ENCODE data around the gene SYCN. TPM values are rescaled to one million over a fixed set of nuclear protein-coding genes. Genes with fewer than 3 reads are reported as not detected.
"Not testable (repeated sequence)": the region's sequence is repeated elsewhere in the genome, so short reads cannot be mapped to it uniquely, and the experiment has no call there.

SYCN gene, protein sequence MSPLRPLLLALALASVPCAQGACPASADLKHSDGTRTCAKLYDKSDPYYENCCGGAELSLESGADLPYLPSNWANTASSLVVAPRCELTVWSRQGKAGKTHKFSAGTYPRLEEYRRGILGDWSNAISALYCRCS
- polyA plus RNA-seq (ENCODE audit: insufficient read length) = not detected

DNA sequence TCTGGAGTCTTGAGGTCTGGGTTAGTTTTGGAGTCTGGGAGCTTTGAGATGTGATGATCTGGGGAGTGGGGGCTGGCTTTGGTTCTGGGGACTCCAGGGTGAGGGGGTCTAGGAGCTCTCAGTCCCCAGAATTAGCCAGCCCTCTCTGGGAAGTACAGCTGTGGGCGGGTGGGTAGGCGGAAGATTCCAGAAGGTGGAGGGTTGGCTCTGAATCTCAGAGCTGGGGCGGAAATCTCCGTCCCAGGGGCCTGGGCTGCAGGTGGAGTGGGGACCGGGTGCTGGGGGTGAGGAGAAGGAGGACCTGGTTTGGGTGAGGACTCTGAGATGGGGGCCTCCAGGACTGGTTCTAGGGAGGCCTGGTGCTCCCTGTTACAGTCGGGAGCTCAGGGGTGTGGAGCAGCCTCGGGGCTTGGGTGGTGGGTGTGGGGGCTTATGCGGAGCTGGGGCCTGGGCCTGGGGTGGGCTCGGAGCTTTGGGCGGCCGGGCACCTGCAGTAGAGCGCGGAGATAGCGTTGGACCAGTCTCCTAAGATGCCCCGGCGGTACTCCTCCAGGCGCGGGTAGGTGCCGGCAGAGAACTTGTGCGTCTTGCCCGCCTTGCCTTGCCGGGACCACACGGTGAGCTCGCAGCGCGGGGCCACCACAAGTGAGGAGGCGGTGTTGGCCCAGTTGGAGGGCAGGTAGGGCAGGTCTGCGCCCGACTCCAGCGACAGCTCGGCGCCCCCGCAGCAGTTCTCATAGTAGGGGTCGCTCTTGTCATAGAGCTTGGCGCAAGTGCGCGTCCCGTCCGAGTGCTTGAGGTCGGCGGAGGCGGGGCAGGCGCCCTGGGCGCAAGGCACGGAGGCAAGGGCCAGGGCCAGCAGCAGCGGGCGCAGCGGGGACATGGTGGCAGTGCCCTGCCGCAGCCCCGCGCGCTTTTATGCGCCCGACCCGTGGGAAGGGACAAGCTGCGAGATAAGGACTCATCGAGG lies at the start of gene SYCN:
SYCN (minus strand) TSS at position 892 of the 970 bp plus-strand sequence; CDS start at position 883, 9 bp downstream.
- no peak for DNase-seq

DNA sequence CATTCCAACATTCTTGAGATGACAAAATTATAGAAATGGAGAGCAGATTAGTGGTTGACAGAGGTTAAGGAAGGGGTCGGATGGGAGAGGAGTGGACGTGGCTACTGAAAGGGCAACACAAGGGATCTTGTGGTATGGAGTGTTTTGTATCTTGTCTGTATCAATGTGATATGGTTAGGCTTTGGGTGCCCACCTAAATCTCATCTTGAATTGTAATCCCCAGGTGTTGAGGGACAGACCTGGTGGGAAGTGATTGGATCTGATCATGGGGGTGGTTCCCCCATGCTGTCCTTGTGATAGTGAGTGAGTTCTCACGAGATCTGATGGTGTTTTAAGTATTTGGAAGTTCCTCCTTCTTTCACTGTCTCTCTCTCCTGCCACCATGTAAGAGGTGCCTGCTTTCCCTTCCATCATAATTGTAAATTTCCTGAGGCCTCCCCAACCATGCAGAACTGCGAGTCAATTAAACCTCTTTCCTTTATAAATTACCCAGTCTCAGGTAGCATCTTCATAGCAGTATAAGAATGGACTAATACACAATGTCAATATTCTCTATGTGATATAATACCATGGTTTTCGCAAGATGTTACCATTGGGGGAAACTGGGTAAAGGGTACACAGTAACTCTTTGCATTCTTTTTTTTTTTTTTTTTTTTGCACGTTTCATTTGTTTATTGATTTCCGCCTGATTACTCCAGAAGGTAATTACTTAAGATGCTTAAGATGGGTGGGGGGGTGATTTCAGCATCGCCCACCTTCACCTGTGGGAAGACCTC lies 49.5 kb upstream of the SYCN start:
- no peak for DNase-seq

DNA sequence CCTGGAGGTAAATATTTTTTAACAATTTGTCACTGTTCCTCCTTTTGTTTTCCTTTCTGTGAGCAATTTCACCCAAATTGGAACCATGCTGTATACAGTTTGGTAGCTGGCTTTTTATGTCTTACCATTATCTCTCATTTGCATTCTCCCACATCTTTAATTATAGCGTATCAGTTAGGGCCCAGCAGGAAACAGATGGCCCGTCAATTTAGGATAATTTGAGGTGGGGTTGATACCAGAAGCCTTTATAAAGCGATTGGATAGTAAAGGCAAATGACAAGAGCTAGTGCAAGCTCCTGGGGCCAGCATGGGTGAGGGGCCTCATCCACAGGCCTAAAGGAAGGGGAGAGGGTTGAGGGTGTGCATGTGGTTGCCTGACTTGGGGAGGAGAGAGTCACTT lies 48.4 kb upstream of the SYCN start:
- DNase-seq = no peak

DNA sequence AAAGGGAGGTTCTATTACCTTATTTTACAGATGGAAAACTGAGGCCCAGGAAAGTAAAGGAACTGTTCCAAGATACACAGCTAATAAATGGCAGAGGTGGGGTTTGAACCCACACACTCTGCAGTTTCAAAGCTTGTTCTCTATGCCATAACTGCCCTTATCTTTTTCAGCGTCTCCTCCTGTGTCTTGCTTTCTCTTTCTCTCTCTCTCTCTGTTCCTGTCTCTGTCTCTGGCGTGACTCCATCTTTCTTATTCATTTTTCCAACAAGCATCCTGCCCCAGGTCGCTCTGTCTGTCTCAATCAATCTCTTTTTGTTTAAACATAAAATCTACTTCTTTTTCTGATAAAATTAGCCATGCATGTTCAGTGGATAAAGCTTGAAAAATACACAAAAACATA lies 47.8 kb upstream of the SYCN start:
- DNase-seq = no peak

DNA sequence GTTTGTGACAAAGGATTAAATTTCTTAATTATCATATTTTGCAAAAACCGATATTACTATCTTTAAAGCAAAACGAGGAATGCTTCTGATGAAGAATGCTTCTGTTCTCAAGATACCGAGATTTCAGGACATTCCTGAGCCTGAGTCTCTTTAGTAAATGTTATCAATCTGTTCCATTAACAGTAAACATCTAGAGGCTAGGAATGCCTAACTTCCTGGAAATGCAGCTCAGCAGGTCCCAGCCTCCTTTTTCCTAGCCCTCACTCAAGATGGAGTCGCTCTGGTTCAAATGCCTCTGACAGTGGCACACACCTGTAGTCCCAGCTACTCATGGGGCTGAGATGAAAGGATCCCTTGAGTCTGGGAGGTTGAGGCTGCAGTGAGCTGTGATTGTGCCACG lies 47.0 kb upstream of the SYCN start:
- no peak for DNase-seq

DNA sequence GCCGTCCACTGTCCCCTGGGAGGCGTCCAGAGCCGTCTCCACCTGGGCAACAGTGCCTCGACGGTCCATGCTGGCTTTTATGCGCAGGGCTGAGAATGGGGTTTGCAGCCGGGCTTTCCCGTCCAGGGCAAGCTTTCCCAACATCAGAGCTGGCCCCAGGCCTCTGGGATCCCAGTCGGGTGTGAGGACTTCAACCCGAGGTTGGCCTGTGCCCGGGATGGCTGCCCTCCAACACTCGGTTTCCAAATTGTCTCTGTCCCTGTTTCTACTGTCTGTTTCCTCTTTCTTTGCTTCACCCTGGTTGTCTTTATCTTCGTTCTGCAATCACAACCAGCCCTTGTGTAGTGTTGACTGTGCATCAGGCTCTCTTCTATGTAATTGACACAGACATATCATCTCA lies 44.7 kb upstream of the SYCN start, which contains the start of gene IFNL4:
IFNL4 (minus strand) TSS at position 51 of the 400 bp plus-strand sequence.
- no peak for DNase-seq

DNA sequence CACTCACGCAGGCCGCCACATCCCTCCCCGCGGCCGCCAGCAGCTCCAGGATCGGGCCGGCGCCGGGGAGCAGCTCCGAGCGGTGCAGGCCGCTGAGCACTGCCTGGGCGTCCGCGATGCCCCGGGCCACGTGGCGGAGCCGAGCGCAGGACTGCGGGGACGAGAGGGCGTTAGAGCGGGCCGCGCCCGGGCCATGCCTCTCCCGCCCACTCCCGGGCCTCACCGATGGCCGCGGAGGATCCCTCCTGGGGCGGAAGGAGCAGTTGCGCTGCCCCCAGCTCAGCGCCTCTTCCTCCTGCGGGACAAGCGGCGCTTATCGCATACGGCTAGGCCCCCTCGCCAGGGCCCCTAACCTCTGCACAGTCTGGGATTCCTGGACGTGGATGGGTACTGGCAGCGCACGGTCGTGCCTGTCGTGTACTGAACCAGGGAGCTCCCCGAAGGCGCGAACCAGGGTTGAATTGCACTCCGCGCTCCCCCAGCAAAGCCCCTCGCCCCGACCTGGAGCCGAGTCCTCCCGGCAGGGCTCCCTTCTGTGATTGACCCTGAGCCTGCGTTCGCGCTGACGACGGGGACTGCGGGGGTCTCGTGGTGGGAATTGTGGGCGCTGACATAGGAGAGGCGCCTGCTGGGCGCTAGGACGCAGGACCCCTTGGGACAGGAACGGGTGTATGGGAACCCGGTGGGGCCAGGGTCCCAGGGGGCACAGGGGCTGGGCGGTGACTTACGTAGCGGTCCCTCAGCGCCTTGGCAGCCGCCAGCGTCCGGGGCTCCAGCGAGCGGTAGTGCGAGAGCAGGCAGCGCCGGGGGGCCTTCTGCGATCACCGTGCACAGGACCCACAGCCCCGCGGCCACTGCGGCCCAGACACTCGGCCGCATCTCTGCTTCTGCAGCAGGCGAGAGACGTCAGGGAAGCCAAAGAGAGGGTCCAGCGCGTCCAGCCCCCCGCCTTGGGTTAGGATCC lies 43.9 kb upstream of the SYCN start:
- DNase-seq = no peak

DNA sequence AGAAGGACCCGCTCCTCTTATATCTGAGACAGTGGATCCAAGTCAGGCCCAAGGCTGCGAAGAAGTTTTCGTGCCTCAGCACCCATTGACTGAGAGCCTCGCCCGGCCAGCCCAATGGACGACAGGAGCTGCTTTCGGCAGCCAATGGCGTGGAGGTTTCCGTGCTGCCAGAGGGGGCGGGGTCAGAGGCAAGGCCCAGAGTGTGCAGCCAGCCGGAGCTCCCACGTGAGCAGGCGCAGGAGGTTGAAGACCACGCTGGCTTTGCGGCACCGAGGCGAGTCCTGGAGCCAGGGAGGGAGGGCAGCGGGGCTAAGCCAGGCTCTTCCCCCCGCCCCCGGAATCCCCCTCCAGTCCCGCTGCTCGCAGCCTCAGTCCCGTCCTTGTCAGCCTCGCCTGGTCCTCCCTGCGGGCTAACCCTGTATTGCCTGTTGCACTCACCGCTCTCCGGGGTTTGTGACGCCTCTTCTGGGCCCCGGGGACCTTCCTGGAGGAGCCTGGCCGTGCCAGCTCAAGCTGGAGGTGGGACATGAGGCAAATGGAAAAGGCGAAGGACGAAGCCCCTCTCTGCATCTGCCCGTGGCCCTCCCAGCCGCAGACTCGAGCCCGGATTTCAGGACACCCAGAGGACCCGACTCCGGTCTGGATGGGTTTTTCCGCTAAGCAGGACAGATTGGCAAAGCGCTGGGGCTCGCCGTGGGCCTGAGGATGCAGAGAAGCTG lies 43.0 kb upstream of the SYCN start:
- no peak for DNase-seq

DNA sequence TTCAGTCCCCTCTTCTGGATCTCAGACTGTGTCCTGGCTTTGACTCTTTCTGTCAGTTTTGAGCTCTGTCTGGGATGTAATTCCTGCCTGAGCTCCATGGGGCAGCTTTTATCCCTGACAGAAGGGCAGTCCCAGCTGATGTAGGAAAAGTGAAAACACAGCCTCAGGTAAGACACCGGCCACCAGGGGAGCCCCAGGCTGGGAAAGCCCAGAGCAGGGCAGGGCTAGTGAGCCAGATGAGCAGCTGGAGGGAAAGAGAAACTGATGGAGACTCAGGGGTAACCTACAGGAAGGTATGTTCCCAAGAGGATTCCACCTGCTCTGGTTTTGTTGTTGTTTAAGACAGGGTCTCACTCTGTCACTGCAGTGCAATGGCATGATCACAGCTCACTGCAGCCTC lies 41.1 kb upstream of the SYCN start:
- DNase-seq = not testable (repeated sequence)

DNA sequence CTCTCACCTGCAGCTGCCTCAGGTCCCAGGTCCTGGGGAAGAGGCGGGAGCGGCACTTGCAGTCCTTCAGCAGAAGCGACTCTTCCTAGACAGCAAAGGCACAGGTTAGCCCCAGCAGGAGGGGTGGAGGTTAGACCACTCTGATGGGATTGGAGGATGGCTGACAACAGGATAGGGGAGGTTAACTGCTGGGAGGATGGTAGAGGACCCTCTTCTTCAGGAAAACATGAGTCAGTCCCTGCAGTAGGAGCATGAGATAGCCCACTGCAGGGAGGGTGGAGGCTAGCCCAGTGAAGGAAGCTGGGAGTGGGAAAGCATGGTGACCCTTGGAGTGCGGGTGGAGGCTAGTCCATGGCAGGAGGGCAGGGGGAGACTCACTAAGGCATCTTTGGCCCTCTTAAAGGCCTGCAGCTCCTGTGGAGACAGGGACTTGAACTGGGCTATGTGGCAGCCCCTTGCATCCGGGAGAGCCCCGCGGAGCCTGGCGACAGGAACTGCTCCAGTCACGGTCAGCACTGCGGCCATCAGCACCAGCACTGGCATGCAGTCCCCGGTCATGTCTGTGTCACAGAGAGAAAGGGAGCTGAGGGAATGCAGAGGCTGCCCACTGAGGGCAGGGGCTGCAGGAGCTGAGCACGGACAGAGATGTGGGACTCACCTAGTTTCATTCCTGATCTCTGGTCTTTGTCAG lies 40.5 kb upstream of the SYCN start, which contains the start of gene IFNL3:
IFNL3 (minus strand) TSS at position 597 of the 691 bp plus-strand sequence; CDS start at position 558, 39 bp downstream.
- not testable (repeated sequence) for DNase-seq

DNA sequence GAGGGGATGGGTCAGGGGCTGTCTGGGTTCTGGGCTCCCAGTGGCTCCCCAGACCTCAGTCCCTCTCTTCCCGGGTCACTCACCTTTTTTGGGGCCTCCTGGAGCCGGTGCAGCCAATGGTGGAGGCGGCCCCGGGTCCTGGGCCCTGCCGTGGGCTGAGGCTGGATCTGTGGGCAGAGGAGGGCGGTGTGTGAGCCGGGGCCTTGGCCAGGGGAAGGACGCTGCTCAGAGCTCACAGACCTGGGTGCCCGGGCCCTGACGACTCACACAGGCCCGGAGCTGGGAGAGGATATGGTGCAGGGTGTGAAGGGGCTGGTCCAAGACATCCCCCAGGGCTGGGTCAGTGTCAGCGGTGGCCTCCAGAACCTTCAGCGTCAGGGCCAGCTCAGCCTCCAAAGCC lies 39.7 kb upstream of the SYCN start:
- DNase-seq = not testable (repeated sequence)

DNA sequence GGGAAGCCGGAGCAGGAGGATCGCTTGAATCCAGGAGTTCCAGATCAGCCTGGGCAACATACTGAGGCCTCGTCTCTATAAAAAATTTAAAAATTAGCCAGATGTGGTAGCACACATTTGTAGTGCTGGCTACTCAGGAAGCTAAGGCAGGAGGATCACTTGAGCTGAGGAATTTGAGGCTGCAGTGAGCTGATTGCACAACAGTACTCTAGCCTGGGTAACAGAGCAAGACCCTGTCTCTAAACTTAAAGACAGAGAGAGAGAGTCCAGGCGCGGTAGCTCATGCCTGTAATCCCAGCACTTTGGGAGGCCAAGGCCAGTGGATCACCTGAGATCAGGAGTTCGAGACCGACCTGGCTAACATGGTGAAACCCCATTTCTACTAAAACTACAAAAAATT lies 36.4 kb upstream of the SYCN start:
- no peak for DNase-seq

DNA sequence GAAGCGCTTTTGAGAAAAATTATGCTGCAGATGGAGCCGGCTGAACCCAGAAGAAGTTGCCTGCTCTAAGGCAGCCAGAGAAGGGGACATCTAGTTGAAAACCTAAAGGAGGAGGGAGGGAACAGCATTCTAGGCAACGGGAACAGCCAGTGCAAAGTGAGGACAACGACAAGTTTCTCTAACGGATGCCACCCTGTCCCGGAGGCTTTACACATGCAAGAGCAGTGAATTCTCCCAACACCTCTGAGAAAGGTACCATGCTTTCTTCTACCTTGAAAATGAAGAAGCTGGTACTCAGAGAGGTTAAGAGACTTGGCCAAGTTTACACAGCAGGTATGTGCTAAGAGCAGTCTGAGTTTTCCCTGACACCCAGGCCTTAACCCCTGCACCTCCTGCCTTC lies 34.9 kb upstream of the SYCN start:
- no peak for DNase-seq

DNA sequence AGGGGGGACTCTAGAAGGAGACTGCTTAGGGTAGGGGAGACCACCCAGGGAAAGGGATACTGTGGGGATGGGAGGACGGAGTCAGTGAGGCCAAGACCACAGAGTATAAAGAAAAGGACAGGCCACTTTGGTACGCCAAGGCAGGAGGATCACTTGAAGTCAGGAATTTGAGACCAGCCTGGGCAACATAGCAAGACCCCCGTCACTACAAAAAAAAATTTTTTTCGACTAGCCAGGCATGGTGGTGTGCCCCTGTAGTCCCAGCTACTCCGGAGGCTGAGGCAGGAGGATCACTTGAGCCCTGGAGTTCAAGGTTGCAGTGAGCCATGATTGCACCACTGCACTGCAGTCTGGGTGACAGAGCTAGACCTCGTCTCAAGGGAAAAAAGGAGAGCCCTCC lies 34.1 kb upstream of the SYCN start:
- DNase-seq = no peak

DNA sequence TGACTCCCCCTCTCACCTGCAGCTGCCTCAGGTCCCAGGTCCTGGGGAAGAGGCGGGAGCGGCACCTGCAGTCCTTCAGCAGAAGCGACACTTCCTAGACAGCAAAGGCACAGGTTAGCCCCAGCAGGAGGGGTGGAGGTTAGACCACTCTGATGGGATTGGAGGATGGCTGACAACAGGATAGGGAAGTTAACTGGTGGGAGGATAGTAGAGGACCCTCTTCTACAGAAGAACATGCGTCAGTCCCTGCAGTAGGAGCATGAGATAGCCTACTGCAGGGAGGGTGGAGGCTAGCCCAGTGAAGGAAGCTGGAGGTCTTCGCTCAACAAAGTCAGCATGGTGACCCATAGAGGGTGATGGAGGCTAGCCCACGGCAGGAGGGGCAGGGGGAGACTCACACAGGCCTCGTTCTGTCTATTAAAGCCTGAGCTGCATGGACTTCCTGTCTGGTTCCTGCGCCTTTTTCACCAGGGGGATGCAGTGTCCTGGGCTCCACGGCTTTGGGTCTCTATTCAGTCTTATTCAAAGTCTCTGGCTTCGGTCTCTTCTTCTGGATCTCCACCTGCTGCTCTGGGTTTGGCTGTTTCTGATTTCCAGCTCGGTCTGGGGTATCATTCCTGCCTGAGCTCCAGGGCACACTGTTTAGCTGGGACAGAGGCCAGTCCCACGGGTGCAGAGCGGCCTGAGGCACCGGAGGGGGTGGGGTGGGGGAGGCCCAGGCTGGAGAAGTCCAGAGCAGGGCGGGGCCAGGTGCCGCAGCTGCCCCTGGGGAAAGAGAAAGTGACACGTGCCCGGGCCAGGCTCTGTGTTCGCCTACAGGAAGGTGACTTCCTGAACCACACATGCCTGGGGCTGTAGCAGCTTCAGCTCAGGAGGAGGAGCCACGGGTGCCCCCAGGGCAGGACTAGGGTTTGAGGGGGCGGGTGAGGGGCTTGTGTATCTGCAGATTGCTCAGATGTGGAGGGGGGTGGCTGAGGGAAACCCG lies 33.4 kb upstream of the SYCN start:
- DNase-seq = no peak

DNA sequence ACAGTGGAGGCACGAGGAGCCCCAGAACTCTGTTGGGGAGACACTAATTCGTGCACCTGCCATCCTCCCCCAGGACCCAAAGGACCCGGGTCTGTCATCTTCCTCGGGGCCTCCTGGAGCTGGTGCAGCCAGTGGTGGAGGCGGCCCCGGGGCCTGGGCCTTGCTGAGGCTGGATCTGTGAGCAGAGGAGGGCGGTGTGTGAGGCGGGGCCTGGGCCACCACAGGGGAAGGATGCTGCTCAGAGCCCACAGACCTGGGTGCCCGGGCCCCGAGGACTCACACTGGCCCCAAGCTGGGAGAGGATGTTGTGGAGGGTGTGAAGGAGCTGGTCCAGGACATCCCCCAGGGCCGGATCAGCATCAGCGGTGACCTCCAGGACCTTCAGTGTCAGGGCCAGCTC lies 32.5 kb upstream of the SYCN start:
- DNase-seq = no peak

DNA sequence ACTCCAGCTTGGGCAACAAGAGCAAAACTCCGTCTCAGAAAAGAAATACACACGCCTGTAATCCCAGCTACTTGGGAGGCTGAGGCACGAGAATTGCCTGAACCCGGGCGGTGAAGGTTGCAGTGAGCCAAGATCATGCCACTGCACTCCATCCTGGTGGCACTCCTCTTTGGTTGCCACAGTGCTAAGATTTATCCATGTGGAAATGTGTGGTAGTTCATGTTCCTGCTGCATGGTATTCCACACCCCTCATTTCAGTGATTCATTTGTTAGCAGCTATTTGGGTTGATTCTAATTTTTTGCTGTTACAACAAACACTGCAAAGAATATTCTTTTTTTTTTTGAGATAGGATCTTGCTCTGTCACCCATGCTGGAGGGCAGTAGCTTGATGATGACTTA lies 28.6 kb upstream of the SYCN start:
- no peak for DNase-seq

DNA sequence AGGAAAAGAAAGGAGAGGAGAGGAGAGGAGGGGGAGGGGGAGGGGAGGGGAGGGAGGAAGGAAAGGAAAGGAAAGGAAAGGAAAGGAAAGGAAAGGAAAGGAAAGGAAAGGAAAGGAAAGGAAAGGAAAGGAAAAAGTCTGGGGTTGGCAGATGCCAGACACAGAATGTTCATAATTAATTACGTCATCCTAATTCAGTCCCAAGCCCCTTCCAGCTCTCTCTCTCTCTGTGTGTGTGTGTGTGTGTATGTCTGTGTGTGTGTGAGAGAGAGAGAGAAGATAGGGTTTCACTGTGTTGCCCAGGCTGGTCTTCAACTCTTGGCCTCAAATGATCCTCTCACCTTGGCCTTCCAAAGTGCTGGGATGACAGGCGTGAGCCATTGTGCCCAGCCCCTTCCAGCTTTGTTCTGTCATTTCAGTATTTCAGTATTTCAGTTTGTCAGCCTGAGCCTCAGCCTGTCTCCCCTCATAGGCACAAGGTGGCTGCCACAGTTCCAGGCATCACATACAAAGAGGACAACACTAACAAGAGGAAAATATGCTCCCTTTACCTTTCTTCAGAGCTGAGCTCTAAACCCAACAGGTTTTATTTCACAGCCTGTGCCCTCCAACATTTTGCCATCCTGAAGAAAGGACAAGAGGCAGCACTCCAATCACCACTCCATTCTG lies 26.2 kb upstream of the SYCN start:
- no peak for DNase-seq

DNA sequence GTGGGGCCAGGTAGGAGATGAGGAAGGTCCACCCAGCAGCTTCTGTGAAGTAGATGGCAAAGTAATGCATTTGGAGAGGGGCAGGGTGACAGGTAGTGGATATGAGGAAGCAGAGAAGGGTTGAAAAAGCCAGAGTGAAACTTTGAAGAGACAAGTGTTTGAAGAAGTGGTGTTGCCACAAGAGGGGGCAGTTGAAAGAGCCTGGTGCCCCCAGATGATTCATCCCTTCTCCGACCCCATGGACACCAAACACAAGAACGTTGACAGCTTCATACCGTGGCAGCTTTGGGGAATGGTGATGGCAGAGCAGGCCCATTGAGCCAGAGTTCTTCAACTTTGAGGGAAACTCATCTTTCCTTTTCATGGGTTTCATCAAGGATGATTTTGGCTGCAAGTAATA lies 20.8 kb upstream of the SYCN start:
- DNase-seq = no peak
